Brain microvascular endothelial cell (primary cell): ENCODE measurements around the gene KCNG2.
A peak's percentile ranks its signal among the peaks of the same experiment; 100 is the strongest.

Experiments
- DNase-seq: peaks from one replicate; pipeline ENCODE4 v3.0.0-alpha.2; 2020
- H3K27ac ChIP-seq: fragments of 250-450 bp; sonication (Bioruptor Pico); 2 replicates; pipeline ENCODE4 v1.5.1; 2020; ENCODE audit warnings: mild to moderate bottlenecking, moderate library complexity
- H3K27me3 ChIP-seq: fragments of 250-450 bp; sonication (Bioruptor Pico); replicated peaks from 2 replicates; pipeline ENCODE4 v1.5.1; 2020; ENCODE audit warnings: mild to moderate bottlenecking
- H3K36me3 ChIP-seq: fragments of 250-450 bp; sonication (Bioruptor Pico); replicated peaks from 2 replicates; pipeline ENCODE4 v1.5.1; 2020; ENCODE audit warnings: mild to moderate bottlenecking
- H3K4me3 ChIP-seq: 2 replicates; pipeline ENCODE4 v1.5.1; 2011; ENCODE audit warnings: low read depth, mild to moderate bottlenecking, control low read depth, low read length, moderate library complexity
- CTCF ChIP-seq: IDR thresholded peaks from 2 replicates; pipeline ENCODE4 v1.5.1; 2011; ENCODE audit warnings: low read depth, mild to moderate bottlenecking, moderate library complexity, low read length, control low read depth, inconsistent platforms; ENCODE audit errors: missing control alignments
- in situ Hi-C: cut with HindIII; loops from 2 replicates; pipeline ENCODE4 v1.10.0; 2017; ENCODE audit warnings: low sequenced_read_pairs, low pct_ligation_motif_present

The KCNG2 gene

DNA sequence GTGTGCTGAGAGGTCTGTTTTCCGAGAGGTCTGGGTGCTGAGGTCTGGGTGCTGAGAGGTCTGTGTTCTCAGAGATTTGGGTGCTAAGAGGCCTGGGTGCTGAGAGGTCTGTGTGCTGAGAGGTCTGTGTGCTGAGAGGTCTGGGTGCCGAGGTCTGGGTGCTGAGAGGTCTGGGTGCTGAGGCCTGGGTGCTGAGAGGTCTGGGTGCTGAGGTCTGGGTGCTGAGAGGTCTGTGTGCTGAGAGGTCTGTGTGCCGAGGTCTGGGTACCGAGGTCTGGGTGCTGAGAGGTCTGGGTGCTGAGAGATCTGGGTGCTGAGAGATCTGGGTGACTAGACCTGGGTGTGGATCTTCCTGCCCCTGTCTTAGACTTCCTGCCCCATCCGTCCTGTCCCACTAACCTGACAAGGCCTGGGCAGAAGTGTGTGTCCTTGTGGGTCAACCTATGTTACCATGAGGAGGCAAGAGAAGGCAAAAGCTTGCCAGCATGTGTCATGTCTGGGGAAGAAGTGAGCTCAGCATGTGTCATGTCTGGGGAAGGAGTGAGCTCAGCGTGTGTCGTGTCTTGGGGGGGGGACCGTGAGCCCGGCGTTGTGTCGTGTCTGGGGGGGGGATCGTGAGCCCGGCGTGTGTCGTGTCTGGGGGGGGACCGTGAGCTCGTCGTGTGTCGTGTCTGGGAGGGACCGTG lies 69.3 kb downstream of the KCNG2 start:
- in situ Hi-C loops: no loop called here
- Histone ChIP-seq H3K36me3 (no peaks in the 10 kb centered on the region), H3K4me3 (no peak overlapping the region), H3K27me3 (no peaks in the 10 kb centered on the region), H3K27ac (no peak overlapping the region)
- peak; percentile 13 for DNase-seq
- no peak for TF ChIP-seq CTCF

GRCh38 chr18:79867666-79868065 lies 69.9 kb downstream of the KCNG2 start:
- no peaks in the 10 kb centered on the region for H3K36me3 ChIP-seq
- no peaks in the 10 kb centered on the region for H3K27me3 ChIP-seq
- no peak overlapping the region for H3K4me3 ChIP-seq
- TF ChIP-seq CTCF: no peak
- DNase-seq: no peak
- H3K27ac ChIP-seq: no peak overlapping the region
- in situ Hi-C loops: no loop called here

DNA sequence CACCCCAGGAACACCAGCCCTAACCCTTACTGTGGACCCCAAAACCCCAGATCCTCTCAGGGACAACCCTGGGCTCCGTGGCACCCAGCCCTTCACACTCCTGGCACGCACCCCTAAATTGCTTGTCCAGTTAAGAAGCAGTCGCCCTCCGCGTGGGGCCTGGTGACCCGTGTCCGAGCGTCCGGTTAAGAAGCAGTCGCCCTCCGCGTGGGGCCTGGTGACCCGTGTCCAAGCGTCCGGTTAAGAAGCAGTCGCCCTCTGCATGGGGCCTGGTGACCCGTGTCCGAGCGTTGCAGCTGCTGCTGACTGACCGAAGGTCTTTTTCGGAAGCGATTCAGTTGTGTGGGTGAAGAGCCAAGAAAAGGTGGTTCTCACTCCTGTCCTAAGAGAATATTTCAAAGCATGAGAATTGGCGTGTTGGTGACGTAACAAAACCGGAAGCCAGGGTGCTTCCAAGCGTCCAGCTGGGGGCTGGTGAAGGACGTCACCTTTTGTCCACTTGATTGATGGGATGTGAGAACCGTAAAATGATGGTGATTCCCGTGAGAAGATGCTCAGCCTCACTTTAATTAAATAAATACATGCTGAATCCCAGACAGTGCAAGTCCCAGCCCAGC lies 70.5 kb downstream of the KCNG2 start:
- no peak overlapping the region for H3K27ac ChIP-seq
- no peak overlapping the region for H3K4me3 ChIP-seq
- in situ Hi-C loops: no loop called here
- TF ChIP-seq CTCF: no peak
- H3K27me3 ChIP-seq: no peaks in the 10 kb centered on the region
- no peak for DNase-seq
- H3K36me3 ChIP-seq: no peaks in the 10 kb centered on the region

- Histone ChIP-seq H3K27me3 (no peaks in the 10 kb centered on the region), H3K36me3 (no peaks in the 10 kb centered on the region), H3K27ac (no peak overlapping the region), H3K4me3 (no peak overlapping the region)
- no peak for TF ChIP-seq CTCF
- in situ Hi-C loops: no loop called here
- DNase-seq: no peak
Observed at GRCh38 chr18:79868811-79869541, 71.2 kb downstream of the KCNG2 start.

DNA sequence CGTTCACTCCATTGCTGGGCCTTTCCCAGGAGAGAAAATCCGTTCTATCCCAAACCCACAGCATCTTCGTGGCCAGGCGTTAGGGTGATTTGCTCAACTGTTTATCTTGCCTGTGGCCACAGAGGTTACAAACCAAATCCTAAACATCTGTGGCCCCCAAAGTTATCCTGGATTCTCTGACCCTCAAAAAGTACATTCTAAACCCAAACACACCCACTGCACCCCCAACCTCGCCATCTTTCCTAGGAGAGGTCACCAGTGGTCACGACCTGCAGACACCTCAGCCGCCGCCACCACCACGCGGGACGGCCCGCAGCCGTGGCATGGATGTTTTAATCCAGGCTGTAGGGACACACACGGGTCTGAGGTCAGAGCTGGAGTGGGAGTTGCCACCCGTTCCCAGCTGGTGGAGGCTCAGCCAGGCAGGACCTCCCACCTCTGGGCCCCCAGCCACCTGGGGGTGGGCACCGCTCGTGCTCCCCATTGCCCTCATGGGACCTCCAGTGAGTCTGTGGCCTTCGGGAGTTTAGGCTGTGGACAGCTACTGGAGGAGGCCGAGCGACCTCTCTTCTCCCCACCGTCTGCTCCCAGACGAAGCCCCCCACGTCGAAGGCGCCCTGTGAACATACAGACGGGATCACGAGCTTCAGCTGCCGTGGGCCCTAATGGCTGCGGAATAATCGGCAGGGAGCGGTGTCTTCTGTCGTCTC lies 72.0 kb downstream of the KCNG2 start:
- Histone ChIP-seq H3K4me3 (no peak overlapping the region), H3K36me3 (no peaks in the 10 kb centered on the region), H3K27ac (no peak overlapping the region), H3K27me3 (no peaks in the 10 kb centered on the region)
- in situ Hi-C loops: no loop called here
- TF ChIP-seq CTCF: no peak
- DNase-seq: no peak
